SW480 (cell line): Measurements from ENCODE around the gene RHBDL2.
A peak's percentile ranks its signal among the peaks of the same experiment; 100 is the strongest.
"Not testable (repeated sequence)": the region's sequence is repeated elsewhere in the genome, so short reads cannot be mapped to it uniquely, and the experiment has no call there.

Experiments used
- DNase-seq: peaks from one replicate; pipeline ENCODE4 v3.0.0-alpha.2; 2016; ENCODE audit warnings: low spot score

The RHBDL2 gene

GRCh38 chr1:38941527-38942019 lies at the start of gene RHBDL2:
Gene RHBDL2 (minus strand): TSS chr1:38941830. CDS start chr1:38919212, 22,618 bp downstream.
- DNase-seq = no peak

- DNase-seq = peak; percentile 93
Measured at GRCh38 chr1:38990738-38991637, 49.4 kb upstream of the RHBDL2 start, which contains the start of gene AKIRIN1. Gene AKIRIN1 (plus strand): TSS chr1:38991276. CDS start chr1:38991381, 105 bp downstream.

GRCh38 chr1:38990386-38990737 lies 48.7 kb upstream of the RHBDL2 start:
- no peak for DNase-seq

- no peak for DNase-seq
Measured at GRCh38 chr1:38989979-38990378, 48.3 kb upstream of the RHBDL2 start.

GRCh38 chr1:38979380-38979779 lies 37.8 kb upstream of the RHBDL2 start:
- not testable (repeated sequence) for DNase-seq

GRCh38 chr1:38978245-38978542 lies 36.6 kb upstream of the RHBDL2 start:
- not testable (repeated sequence) for DNase-seq

- not testable (repeated sequence) for DNase-seq
Measured at GRCh38 chr1:38977399-38978244, 36.0 kb upstream of the RHBDL2 start.

- DNase-seq = no peak
Measured at GRCh38 chr1:38973659-38974437, 32.2 kb upstream of the RHBDL2 start.

GRCh38 chr1:38973145-38973544 lies 31.5 kb upstream of the RHBDL2 start:
- not testable (repeated sequence) for DNase-seq

- DNase-seq = no peak
Measured at GRCh38 chr1:38964140-38964548, 22.5 kb upstream of the RHBDL2 start.

GRCh38 chr1:38962560-38962959 lies 20.9 kb upstream of the RHBDL2 start:
- no peak for DNase-seq

- DNase-seq = no peak
Measured at GRCh38 chr1:38962113-38962512, 20.5 kb upstream of the RHBDL2 start.

- DNase-seq = no peak
Measured at GRCh38 chr1:38958967-38959366, 17.3 kb upstream of the RHBDL2 start.

GRCh38 chr1:38953433-38953860 lies 11.8 kb upstream of the RHBDL2 start:
- DNase-seq = no peak

GRCh38 chr1:38950553-38950952 lies 8.9 kb upstream of the RHBDL2 start:
- no peak for DNase-seq

- no peak for DNase-seq
Measured at GRCh38 chr1:38944547-38944946, 2.9 kb upstream of the RHBDL2 start.

- no peak for DNase-seq
Measured at GRCh38 chr1:38942664-38943428, 1.2 kb upstream of the RHBDL2 start.

- no peak for DNase-seq
Measured at GRCh38 chr1:38941093-38941492, 537 bp downstream of the RHBDL2 start.

- DNase-seq = no peak
Measured at GRCh38 chr1:38940339-38941047, 1.1 kb downstream of the RHBDL2 start.

GRCh38 chr1:38938722-38939260 lies 2.8 kb downstream of the RHBDL2 start:
- DNase-seq = no peak
